Kidney epithelial cell (primary cell): ENCODE results near the gene MACC1. TPM values are rescaled to one million over a fixed set of nuclear protein-coding genes. Genes with fewer than 3 reads are reported as not detected.

Source experiments
- DNase-seq: peaks from one replicate; pipeline ENCODE4 v3.0.0-alpha.2; 2010; ENCODE audit warnings: low read depth
- H3K27me3 ChIP-seq: 2 replicates; pipeline ENCODE4 v1.6.0; 2011; ENCODE audit warnings: low read length; ENCODE audit not compliant: control insufficient read depth, insufficient read depth
- H3K36me3 ChIP-seq: 2 replicates; pipeline ENCODE4 v1.5.1; 2011; ENCODE audit warnings: low read length; ENCODE audit not compliant: control insufficient read depth, insufficient read depth
- H3K4me3 ChIP-seq: 2 replicates; pipeline ENCODE4 v1.5.1; 2011; ENCODE audit warnings: low read depth, mild to moderate bottlenecking, control low read depth, low read length
- CTCF ChIP-seq: IDR thresholded peaks from 2 replicates; pipeline ENCODE4 v1.5.1; 2011; ENCODE audit warnings: mild to moderate bottlenecking, moderate library complexity, low read length, control low read depth, inconsistent platforms; ENCODE audit not compliant: insufficient read depth, poor library complexity, severe bottlenecking
- total RNA-seq: library from RNA; depleted of rRNA; stranded (reverse); fragments of >200 nt; gene quantifications from 2 replicates; pipeline ENCODE4 v1.2.3, GENCODE V29; 2015

The MACC1 gene
- total RNA-seq, 1 donor from 2014 or later = 57.5 TPM

DNA sequence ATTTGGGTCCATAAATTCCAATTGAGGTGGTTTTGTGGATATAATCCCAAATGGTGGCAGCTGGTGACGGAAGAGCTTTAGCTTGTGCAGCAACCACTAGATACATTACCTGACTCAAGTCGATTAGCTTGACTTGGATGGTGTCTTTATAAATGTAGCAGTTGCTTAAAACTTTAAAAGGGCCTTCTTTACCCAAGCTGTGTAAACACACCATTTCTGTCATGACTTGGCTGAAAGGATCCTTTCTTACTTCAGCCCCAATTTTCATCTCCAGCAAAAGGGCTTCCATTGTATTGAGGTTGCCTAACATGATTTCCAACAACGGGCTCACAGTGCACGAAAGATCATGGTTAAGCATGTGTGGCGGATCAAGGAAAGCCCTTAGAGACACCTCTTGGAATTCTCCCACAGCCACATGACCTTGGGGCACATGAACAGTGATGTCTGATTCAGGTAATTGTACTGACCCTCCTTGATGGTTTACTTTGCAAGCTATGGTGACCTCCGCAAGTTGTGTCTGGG, 57.9 kb downstream of the MACC1 start:
- Histone ChIP-seq H3K4me3 (no peak overlapping the region), H3K27me3 (no peaks in the 10 kb centered on the region), H3K36me3 (no peaks in the 10 kb centered on the region)
- DNase-seq = no peak
- no peak for TF ChIP-seq CTCF

DNA sequence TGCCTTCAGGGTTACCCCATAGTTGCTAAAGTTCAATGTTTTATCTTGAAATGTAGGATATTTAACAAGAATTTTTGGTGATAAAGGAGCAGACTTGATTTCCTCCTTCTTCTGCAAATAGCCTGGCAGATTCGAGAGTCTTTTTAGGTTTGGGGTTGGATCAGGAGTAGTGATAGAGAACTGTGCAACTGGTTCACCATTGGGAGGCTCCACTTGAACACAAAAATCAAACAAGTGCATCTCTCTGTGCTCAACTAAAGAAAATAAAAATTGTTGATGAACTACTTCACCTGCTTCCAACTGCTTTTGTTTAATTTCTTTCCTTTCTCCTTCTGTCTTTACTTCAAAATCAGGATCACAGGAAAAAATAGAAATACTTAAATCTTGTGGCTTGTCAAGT, 58.5 kb downstream of the MACC1 start:
- no peak for DNase-seq
- H3K36me3 ChIP-seq = no peaks in the 10 kb centered on the region
- TF ChIP-seq CTCF = no peak
- H3K4me3 ChIP-seq = no peak overlapping the region
- H3K27me3 ChIP-seq = no peaks in the 10 kb centered on the region

DNA sequence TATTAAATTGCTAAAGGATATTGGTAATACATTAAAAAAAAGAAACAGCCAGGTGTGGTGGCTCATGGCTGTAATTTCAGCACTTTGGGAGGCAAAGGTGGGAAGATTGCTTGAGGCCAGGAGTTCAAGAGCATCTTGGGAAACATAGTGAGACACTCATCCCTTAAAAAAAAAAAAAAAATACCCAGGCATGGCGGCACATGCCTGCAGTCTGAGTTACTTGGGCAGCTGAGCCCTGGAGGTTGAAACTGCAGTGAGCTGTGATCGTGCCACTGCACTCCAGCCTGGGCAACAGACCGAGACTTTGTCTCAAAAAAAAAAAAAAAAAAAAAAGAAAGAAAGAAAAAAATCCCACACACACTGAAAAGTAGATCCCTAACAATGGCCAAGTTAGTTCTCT, 59.7 kb downstream of the MACC1 start:
- Histone ChIP-seq H3K36me3 (no peaks in the 10 kb centered on the region), H3K27me3 (no peaks in the 10 kb centered on the region), H3K4me3 (no peak overlapping the region)
- TF ChIP-seq CTCF = no peak
- no peak for DNase-seq

DNA sequence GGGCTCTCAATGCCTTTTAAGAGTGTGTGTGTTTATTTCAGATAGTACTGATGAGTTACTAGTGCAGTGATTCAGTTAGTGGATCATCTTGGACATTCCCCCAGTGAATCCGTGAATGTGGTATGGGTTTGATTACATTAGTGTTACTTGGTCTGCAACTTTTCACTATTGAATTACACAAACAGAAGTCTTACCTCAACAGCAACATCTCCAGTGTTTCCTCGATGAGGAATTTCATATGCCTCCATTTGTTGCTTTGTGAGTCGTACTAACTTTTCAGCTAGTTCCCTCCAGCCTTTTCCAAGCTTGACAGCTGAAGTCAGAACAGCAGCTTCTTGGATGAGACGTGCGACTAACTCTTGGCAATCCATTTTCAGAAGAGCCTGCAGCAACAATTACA, 63.2 kb downstream of the MACC1 start:
- no peak for TF ChIP-seq CTCF
- H3K36me3 ChIP-seq = no peaks in the 10 kb centered on the region
- no peaks in the 10 kb centered on the region for H3K27me3 ChIP-seq
- no peak overlapping the region for H3K4me3 ChIP-seq
- no peak for DNase-seq

GRCh38 chr7:20153567-20153966, 63.6 kb downstream of the MACC1 start:
- H3K27me3 ChIP-seq = no peaks in the 10 kb centered on the region
- H3K4me3 ChIP-seq = no peak overlapping the region
- H3K36me3 ChIP-seq = no peaks in the 10 kb centered on the region
- DNase-seq = no peak
- no peak for TF ChIP-seq CTCF

DNA sequence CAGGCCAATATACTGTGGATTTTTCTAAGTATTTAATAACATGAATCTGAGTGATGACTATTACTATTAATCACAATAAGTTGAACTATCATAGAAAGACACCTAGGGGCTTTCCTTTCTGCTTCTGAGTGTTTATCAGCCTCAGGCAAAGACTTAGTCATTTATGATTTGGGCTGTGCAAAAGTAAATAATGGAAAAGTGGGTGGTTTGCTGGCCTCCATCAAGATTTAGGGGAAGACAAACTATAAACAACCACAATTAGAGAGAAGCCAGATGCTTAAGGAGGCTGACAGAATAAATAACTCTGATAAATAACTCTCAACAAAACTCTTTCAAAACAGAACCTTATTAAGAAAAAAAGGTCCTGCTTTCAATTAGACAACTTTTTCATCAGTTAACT, 64.7 kb downstream of the MACC1 start:
- DNase-seq = no peak
- Histone ChIP-seq H3K4me3 (no peak overlapping the region), H3K36me3 (no peaks in the 10 kb centered on the region), H3K27me3 (no peaks in the 10 kb centered on the region)
- no peak for TF ChIP-seq CTCF
